Measurements from ENCODE around the gene VKORC1. TPM values are rescaled to one million over a fixed set of nuclear protein-coding genes. Genes with fewer than 3 reads are reported as not detected.

Gene VKORC1
- total RNA-seq, 4 donors from 2014 or later = 85.6 to 128 (median 99.3) TPM

- ATAC-seq (ENCODE audit: low FRiP score) (no peak), DNase-seq (ENCODE audit: low spot score) (no peak)
- TF ChIP-seq, protein P1, sequence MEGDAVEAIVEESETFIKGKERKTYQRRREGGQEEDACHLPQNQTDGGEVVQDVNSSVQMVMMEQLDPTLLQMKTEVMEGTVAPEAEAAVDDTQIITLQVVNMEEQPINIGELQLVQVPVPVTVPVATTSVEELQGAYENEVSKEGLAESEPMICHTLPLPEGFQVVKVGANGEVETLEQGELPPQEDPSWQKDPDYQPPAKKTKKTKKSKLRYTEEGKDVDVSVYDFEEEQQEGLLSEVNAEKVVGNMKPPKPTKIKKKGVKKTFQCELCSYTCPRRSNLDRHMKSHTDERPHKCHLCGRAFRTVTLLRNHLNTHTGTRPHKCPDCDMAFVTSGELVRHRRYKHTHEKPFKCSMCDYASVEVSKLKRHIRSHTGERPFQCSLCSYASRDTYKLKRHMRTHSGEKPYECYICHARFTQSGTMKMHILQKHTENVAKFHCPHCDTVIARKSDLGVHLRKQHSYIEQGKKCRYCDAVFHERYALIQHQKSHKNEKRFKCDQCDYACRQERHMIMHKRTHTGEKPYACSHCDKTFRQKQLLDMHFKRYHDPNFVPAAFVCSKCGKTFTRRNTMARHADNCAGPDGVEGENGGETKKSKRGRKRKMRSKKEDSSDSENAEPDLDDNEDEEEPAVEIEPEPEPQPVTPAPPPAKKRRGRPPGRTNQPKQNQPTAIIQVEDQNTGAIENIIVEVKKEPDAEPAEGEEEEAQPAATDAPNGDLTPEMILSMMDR (IDR thresholded peaks at IDR 0.05) = no peak
Observed at GRCh38 chr16:31084584-31085302, 9.9 kb downstream of the VKORC1 start.

DNA sequence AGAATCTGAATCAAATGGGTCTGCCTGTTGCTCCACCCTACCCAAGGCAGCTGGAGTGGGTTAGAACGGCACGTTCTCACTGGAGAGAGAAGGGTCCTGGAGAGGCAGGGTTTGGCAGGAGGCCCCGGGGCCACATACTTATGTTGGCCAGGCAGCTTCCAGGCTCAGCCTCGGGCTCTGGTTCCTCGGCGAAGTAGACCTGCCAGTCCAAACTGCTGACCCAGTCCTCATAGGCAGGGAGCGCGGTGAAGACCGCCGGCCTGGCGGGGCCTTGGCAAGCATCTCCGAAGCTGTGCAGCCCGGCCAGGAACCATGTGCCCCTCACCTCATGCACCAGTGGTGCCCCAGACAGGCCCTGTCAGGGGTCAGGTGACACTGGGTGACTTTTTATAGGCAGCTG lies 10.6 kb downstream of the VKORC1 start:
- DNase-seq (ENCODE audit: low spot score) (no peak), ATAC-seq (ENCODE audit: low FRiP score) (no peak)
- TF ChIP-seq, protein P1 (IDR thresholded peaks at IDR 0.05) = no peak

DNA sequence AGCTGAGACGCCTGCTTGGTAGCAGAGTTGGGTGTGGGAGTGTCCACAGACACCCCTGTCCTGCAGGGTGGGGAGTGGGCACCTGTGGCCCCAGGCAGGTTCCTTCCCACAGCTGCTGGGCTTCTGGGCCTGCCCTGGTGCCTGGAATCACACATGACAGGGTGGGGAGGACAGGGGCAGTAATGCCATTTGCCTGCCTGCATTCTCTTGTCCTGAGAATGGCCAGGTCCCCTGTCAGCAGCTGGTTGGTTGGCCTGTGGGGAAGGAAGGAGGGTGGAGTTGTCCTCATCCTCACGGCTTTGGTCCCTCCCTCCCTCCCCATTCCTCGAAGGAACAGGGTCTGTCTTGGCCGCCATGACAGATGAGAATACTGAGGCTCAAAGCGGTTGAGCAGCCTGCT lies 11.0 kb downstream of the VKORC1 start:
- TF ChIP-seq, protein P1 (IDR thresholded peaks at IDR 0.05) = no peak
- DNase-seq (ENCODE audit: low spot score) = no peak
- ATAC-seq (ENCODE audit: low FRiP score) = no peak

- ATAC-seq (ENCODE audit: low FRiP score) (no peak), DNase-seq (ENCODE audit: low spot score) (no peak)
- TF ChIP-seq, protein P1 (IDR thresholded peaks at IDR 0.05) = no peak
Observed at GRCh38 chr16:31083081-31083480, 11.5 kb downstream of the VKORC1 start.

GRCh38 chr16:31082368-31083045 lies 12.1 kb downstream of the VKORC1 start:
- TF ChIP-seq, protein P1 (IDR thresholded peaks at IDR 0.05) = no peak
- ATAC-seq (ENCODE audit: low FRiP score) = no peak
- DNase-seq (ENCODE audit: low spot score) = no peak

GRCh38 chr16:31081428-31082351 lies 12.9 kb downstream of the VKORC1 start:
- no peak for ATAC-seq (ENCODE audit: low FRiP score)
- DNase-seq (ENCODE audit: low spot score) = no peak
- TF ChIP-seq, protein P1 (IDR thresholded peaks at IDR 0.05) = no peak

All from omental fat pad (tissue), 4 donors.